ENCODE measurements around the gene HIF3A. TPM values are rescaled to one million over a fixed set of nuclear protein-coding genes. Genes with fewer than 3 reads are reported as not detected.
A peak's percentile ranks its signal among the peaks of the same experiment; 100 is the strongest.

HIF3A gene
- total RNA-seq, 2 experiments from 2014 or later: not detected

- Mint-ChIP-seq H3K4me3 (peak overlapping the region; percentile 94), H3K27ac (peak overlapping the region; percentile 84), H3K36me3 (ENCODE audit: low read depth) (peaks cover 28% of the 10 kb centered on the region), H3K4me1 (peaks cover 60% of the 10 kb centered on the region), H3K9me3 (no peaks in the 10 kb centered on the region), H3K27me3 (peaks cover 6% of the 10 kb centered on the region)
- DNase-seq: no peak
- CTCF ChIA-PET: interaction anchor here (0.7 to 2.3 kb wide), 9 partner anchors 8 to 578 kb away, joined by 3 to 9 read pairs (median 4); no protein-coding TSS in a partner anchor
- POLR2A ChIA-PET: no interaction called here
Measured at GRCh38 chr19:46347985-46348384, 51.1 kb downstream of the HIF3A start.

- POLR2A ChIA-PET: no interaction called here
- Mint-ChIP-seq H3K4me3 (peak overlapping the region; percentile 83), H3K9me3 (no peaks in the 10 kb centered on the region), H3K27ac (peak overlapping the region; percentile 99), H3K36me3 (ENCODE audit: low read depth) (peaks cover 40% of the 10 kb centered on the region), H3K4me1 (peaks cover 64% of the 10 kb centered on the region), H3K27me3 (no peaks in the 10 kb centered on the region)
- CTCF ChIA-PET: interaction anchor here (1.5 kb wide), 1 partner anchor 22 kb away, joined by 6 read pairs; no protein-coding TSS in a partner anchor
- DNase-seq: no peak
Measured at GRCh38 chr19:46349311-46349993, 52.6 kb downstream of the HIF3A start.

- H3K9me3 Mint-ChIP-seq: no peaks in the 10 kb centered on the region
- H3K4me1 Mint-ChIP-seq: peaks cover 65% of the 10 kb centered on the region
- POLR2A ChIA-PET: interaction anchor here (0.7 to 1.8 kb wide), 3 partner anchors 10 to 173 kb away, joined by 3 to 5 read pairs (median 4); no protein-coding TSS in a partner anchor
- peak; percentile 49 for DNase-seq
- CTCF ChIA-PET: interaction anchor here (0.7 kb wide), 1 partner anchor 45 kb away, joined by 3 read pairs; no protein-coding TSS in a partner anchor
- no peaks in the 10 kb centered on the region for H3K27me3 Mint-ChIP-seq
- H3K4me3 Mint-ChIP-seq: peak overlapping the region; percentile 83
- H3K27ac Mint-ChIP-seq: peak overlapping the region; percentile 99
- H3K36me3 Mint-ChIP-seq (ENCODE audit: low read depth): peaks cover 47% of the 10 kb centered on the region
Measured at GRCh38 chr19:46350029-46350757, 53.4 kb downstream of the HIF3A start.

- POLR2A ChIA-PET: interaction anchor here (0.7 to 1.8 kb wide), 4 partner anchors 9 to 172 kb away, joined by 3 to 5 read pairs (median 4); no protein-coding TSS in a partner anchor
- peaks cover 67% of the 10 kb centered on the region for H3K4me1 Mint-ChIP-seq
Measured at GRCh38 chr19:46350758-46351159, 53.9 kb downstream of the HIF3A start.

GRCh38 chr19:46351241-46352041 is 54.6 kb downstream of the HIF3A start:
- H3K4me1 Mint-ChIP-seq: peaks cover 66% of the 10 kb centered on the region
- peak overlapping the region; percentile 99 for H3K27ac Mint-ChIP-seq
- CTCF ChIA-PET: interaction anchor here (0.7 kb wide), 1 partner anchor 44 kb away, joined by 3 read pairs; no protein-coding TSS in a partner anchor
- no peaks in the 10 kb centered on the region for H3K9me3 Mint-ChIP-seq
- POLR2A ChIA-PET: interaction anchor here (1.1 to 1.8 kb wide), 3 partner anchors 9 to 21 kb away, joined by 3 to 5 read pairs (median 4); no protein-coding TSS in a partner anchor
- no peaks in the 10 kb centered on the region for H3K27me3 Mint-ChIP-seq
- DNase-seq: peak; percentile 54
- H3K4me3 Mint-ChIP-seq: peak overlapping the region; percentile 83
- peaks cover 57% of the 10 kb centered on the region for H3K36me3 Mint-ChIP-seq (ENCODE audit: low read depth)

More at GRCh38 chr19:46350758-46351159, 53.9 kb downstream of the HIF3A start:
- Mint-ChIP-seq H3K27ac (peak overlapping the region; percentile 99), H3K4me3 (peak overlapping the region; percentile 83), H3K36me3 (ENCODE audit: low read depth) (peaks cover 52% of the 10 kb centered on the region), H3K9me3 (no peaks in the 10 kb centered on the region), H3K27me3 (no peaks in the 10 kb centered on the region)
- DNase-seq: peak; percentile 46
- CTCF ChIA-PET: interaction anchor here (0.7 kb wide), 1 partner anchor 44 kb away, joined by 3 read pairs; no protein-coding TSS in a partner anchor

- no peaks in the 10 kb centered on the region for H3K9me3 Mint-ChIP-seq
- peaks cover 60% of the 10 kb centered on the region for H3K36me3 Mint-ChIP-seq (ENCODE audit: low read depth)
- H3K4me3 Mint-ChIP-seq: no peak overlapping the region
- no peak overlapping the region for H3K27ac Mint-ChIP-seq
- H3K27me3 Mint-ChIP-seq: no peaks in the 10 kb centered on the region
- H3K4me1 Mint-ChIP-seq: peaks cover 58% of the 10 kb centered on the region
- POLR2A ChIA-PET: no interaction called here
- no peak for DNase-seq
- CTCF ChIA-PET: interaction anchor here (0.8 to 1.0 kb wide), 2 partner anchors 42 to 189 kb away, joined by 3 to 4 read pairs; no protein-coding TSS in a partner anchor
Measured at GRCh38 chr19:46353730-46354528, 57.1 kb downstream of the HIF3A start.

- H3K4me3 Mint-ChIP-seq: no peak overlapping the region
- ChIA-PET POLR2A (interaction anchor here (0.7 kb wide), 1 partner anchor 167 kb away, joined by 3 read pairs; no protein-coding TSS in a partner anchor), CTCF (interaction anchor here (0.7 kb wide), 1 partner anchor 7 kb away, joined by 3 read pairs; no protein-coding TSS in a partner anchor)
- H3K27me3 Mint-ChIP-seq: no peaks in the 10 kb centered on the region
- peak overlapping the region; percentile 54 for H3K27ac Mint-ChIP-seq
- peaks cover 46% of the 10 kb centered on the region for H3K4me1 Mint-ChIP-seq
- H3K9me3 Mint-ChIP-seq: no peaks in the 10 kb centered on the region
- DNase-seq: peak; percentile 27
- H3K36me3 Mint-ChIP-seq (ENCODE audit: low read depth): peaks cover 56% of the 10 kb centered on the region
Measured at GRCh38 chr19:46355234-46356148, 58.6 kb downstream of the HIF3A start.

- POLR2A ChIA-PET: interaction anchor here (0.7 to 1.6 kb wide), 2 partner anchors 9 to 166 kb away, joined by 3 to 4 read pairs; partner anchors contain the start of gene PPP5C
- CTCF ChIA-PET: interaction anchor here (0.7 kb wide), 1 partner anchor 8 kb away, joined by 3 read pairs; no protein-coding TSS in a partner anchor
- no peaks in the 10 kb centered on the region for H3K27me3 Mint-ChIP-seq
- peaks cover 57% of the 10 kb centered on the region for H3K36me3 Mint-ChIP-seq (ENCODE audit: low read depth)
- H3K4me1 Mint-ChIP-seq: peaks cover 44% of the 10 kb centered on the region
- peak overlapping the region; percentile 54 for H3K27ac Mint-ChIP-seq
- DNase-seq: no peak
- no peaks in the 10 kb centered on the region for H3K9me3 Mint-ChIP-seq
- no peak overlapping the region for H3K4me3 Mint-ChIP-seq
Measured at GRCh38 chr19:46356149-46357055, 59.6 kb downstream of the HIF3A start.

GRCh38 chr19:46357846-46358583 is 61.2 kb downstream of the HIF3A start:
- DNase-seq: no peak
- Mint-ChIP-seq H3K9me3 (no peaks in the 10 kb centered on the region), H3K36me3 (ENCODE audit: low read depth) (peaks cover 57% of the 10 kb centered on the region), H3K27ac (no peak overlapping the region), H3K27me3 (no peaks in the 10 kb centered on the region), H3K4me1 (peaks cover 41% of the 10 kb centered on the region), H3K4me3 (no peak overlapping the region)
- CTCF ChIA-PET: interaction anchor here (1.6 kb wide), 1 partner anchor 11 kb away, joined by 5 read pairs; the partner anchor contains the start of gene PPP5C
- POLR2A ChIA-PET: interaction anchor here (1.6 kb wide), 1 partner anchor 11 kb away, joined by 4 read pairs; the partner anchor contains the start of gene PPP5C

Measured in activated CD4-positive, alpha-beta memory T cell treated with anti-CD3 and anti-CD28 coated beads, Interleukin-2, amount 10 ng/mL, durations not matched to agents 7 days and 5 days (primary cell).